GM12801 (cell line): ENCODE results near the gene CAMTA1.

ENCODE experiments used
- CTCF ChIP-seq: IDR thresholded peaks from one replicate; pipeline ENCODE4 v1.5.1; 2011; ENCODE audit warnings: control low read depth; ENCODE audit not compliant: insufficient read length; ENCODE audit errors: extremely low read depth

Gene CAMTA1

GRCh38 chr1:6869545-6869944 lies 84.3 kb downstream of the CAMTA1 start:
- no peak for TF ChIP-seq CTCF

- TF ChIP-seq CTCF = no peak
Measured at GRCh38 chr1:6870086-6870485, 84.8 kb downstream of the CAMTA1 start.

DNA sequence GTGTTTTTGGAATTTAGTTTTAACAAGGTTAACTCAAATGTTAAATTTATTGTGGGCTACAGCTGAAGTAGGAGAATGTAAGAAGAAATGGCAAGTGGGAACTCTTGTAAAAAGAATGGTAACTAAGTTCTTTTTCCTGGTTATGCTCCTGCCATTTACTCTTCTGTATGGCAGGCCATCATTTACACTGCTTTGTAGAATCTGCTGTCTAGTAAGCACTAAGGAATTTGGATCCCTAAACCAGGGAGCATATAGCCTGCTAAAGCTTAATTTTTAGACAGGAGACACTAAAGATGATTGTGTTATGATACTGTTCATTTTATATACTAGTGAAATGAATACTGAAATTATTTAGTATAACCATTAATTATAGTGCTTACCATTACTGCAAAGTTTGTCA lies 85.3 kb downstream of the CAMTA1 start:
- TF ChIP-seq CTCF = no peak

DNA sequence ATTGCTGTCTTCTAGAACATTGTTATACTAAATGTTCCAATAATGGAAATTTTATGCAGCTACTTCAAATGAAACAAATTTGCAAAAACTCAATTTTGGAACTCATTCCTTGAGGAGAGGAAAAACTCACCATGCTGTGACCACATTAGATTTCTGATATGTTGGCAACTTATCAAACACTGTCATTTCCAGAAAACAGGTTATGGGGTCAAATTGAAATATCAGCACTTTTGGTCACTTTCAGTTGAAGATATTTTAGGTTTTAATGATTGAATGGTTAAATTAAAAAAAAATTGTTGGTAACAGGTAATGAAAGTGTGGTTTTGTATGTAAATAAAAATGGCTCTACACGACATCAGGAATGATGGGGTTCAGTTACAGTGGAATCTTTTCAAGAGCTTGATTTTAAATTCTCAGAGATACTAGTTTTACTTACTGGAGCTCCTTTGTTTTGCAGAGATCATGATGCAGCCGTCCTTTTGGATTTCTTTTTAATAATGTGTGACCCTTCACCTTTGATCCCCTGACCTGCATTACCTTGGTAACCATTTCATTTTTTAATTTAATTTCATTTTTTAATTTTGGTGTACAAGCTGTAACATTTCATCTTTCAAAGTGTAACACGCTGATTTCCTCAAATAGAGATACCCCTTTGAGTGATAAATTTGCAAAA lies 86.2 kb downstream of the CAMTA1 start:
- no peak for TF ChIP-seq CTCF

GRCh38 chr1:6872573-6873261 lies 87.5 kb downstream of the CAMTA1 start:
- TF ChIP-seq CTCF = no peak

GRCh38 chr1:6873298-6874015 lies 88.2 kb downstream of the CAMTA1 start:
- no peak for TF ChIP-seq CTCF

- TF ChIP-seq CTCF = no peak
Measured at GRCh38 chr1:6874298-6874697, 89.0 kb downstream of the CAMTA1 start.
